Measurements from ENCODE around the gene MICAL3.

GRCh38 chr22:17961446-17961729 is 63.0 kb downstream of the MICAL3 start:
- TF ChIP-seq CTCF (IDR thresholded peaks at IDR 0.05) (no peak), POLR2A (IDR thresholded peaks at IDR 0.05) (no peak)
